CD14-positive monocyte (primary cell): ENCODE data around the gene TMEM244. TPM values are rescaled to one million over a fixed set of nuclear protein-coding genes. Genes with fewer than 3 reads are reported as not detected.

ENCODE experiments used
- DNase-seq, 3 donors: peaks; one replicate each; pipeline ENCODE4 v3.0.0-alpha.2; 2011 to 2022
- H2AFZ ChIP-seq: 2 replicates; pipeline ENCODE4 v1.6.0; 2012; ENCODE audit warnings: mild to moderate bottlenecking, low read depth, low read length, inconsistent platforms; ENCODE audit not compliant: insufficient read depth, poor library complexity, severe bottlenecking
- H3K27ac ChIP-seq, 2 donors: 1 replicate in 1 of 2; 2 replicates in 1 of 2; pipeline ENCODE4 v1.5.1; 2012 to 2013; ENCODE audit warnings: low read length in 2 of 2, control low read depth in 1 of 2, inconsistent platforms in 1 of 2, low read depth in 1 of 2, mild to moderate bottlenecking in 1 of 2
- H3K27me3 ChIP-seq, 2 donors: one replicate each; pipeline versions ENCODE4 v1.6.0 to v1.6.1; 2011 to 2013; ENCODE audit warnings: low read length in 2 of 2; ENCODE audit not compliant: control insufficient read depth in 2 of 2, insufficient read depth in 2 of 2
- H3K36me3 ChIP-seq, 2 donors: replicated peaks in 1 of 2; 1 replicate in 1 of 2; 2 replicates in 1 of 2; pipeline versions ENCODE4 v1.5.1 to v1.6.1; 2012 to 2013; ENCODE audit warnings: low read length in 2 of 2, control low read depth in 1 of 2, inconsistent platforms in 1 of 2, mild to moderate bottlenecking in 1 of 2; ENCODE audit not compliant: insufficient read depth in 2 of 2, control insufficient read depth in 1 of 2
- H3K4me1 ChIP-seq, 2 donors: 1 replicate in 1 of 2; 2 replicates in 1 of 2; pipeline versions ENCODE4 v1.5.1 to v1.6.1; 2012 to 2013; ENCODE audit warnings: low read length in 2 of 2, control low read depth in 1 of 2, inconsistent platforms in 1 of 2, mild to moderate bottlenecking in 1 of 2, moderate library complexity in 1 of 2; ENCODE audit not compliant: insufficient read depth in 2 of 2, control insufficient read depth in 1 of 2
- H3K4me2 ChIP-seq: replicated peaks from 2 replicates; pipeline ENCODE3; 2012; ENCODE audit warnings: low read length, moderate library complexity, mild to moderate bottlenecking; ENCODE audit not compliant: poor library complexity, severe bottlenecking; ENCODE audit errors: extremely low read depth
- H3K4me3 ChIP-seq, 3 experiments: fragments of 200-600 bp in 1 of 3; sonication (generic) in 1 of 3; replicated peaks in 1 of 3; 1 replicate in 2 of 3; 2 replicates in 1 of 3; pipeline ENCODE4 v1.5.1; 2011 to 2013; ENCODE audit warnings: low read length in 3 of 3, mild to moderate bottlenecking in 3 of 3, control low read depth in 2 of 3, low read depth in 2 of 3, inconsistent platforms in 1 of 3, moderate library complexity in 1 of 3
- H3K79me2 ChIP-seq: 2 replicates; pipeline ENCODE4 v1.6.0; 2012; ENCODE audit warnings: mild to moderate bottlenecking, control low read depth, inconsistent platforms, low read length, moderate library complexity; ENCODE audit not compliant: insufficient read depth
- H3K9ac ChIP-seq: 2 replicates; pipeline ENCODE4 v1.6.0; 2017; ENCODE audit warnings: low read length, mild to moderate bottlenecking; ENCODE audit not compliant: insufficient read depth, poor library complexity, severe bottlenecking
- H3K9me3 ChIP-seq, 2 donors: replicated peaks in 1 of 2; 1 replicate in 1 of 2; 2 replicates in 1 of 2; pipeline versions ENCODE4 v1.5.1 to v1.6.1; 2012 to 2013; ENCODE audit warnings: low read length in 2 of 2, control low read depth in 1 of 2; ENCODE audit not compliant: control insufficient read depth in 1 of 2, insufficient read depth in 1 of 2
- H4K20me1 ChIP-seq: 2 replicates; pipeline ENCODE4 v1.6.0; 2012; ENCODE audit warnings: mild to moderate bottlenecking, low read length, control low read depth, moderate library complexity; ENCODE audit not compliant: insufficient read depth
- H3K27ac Mint-ChIP-seq, 7 donors: one replicate each; pipeline ENCODE4 v1.8.0; 2020; ENCODE audit warnings: mild to moderate bottlenecking in 7 of 7, mixed read lengths in 7 of 7, moderate library complexity in 6 of 7, inconsistent platforms in 2 of 7
- H3K27me3 Mint-ChIP-seq, 3 donors: one replicate each; pipeline ENCODE4 v1.8.0; 2021 to 2022; ENCODE audit warnings: low read depth in 3 of 3, mild to moderate bottlenecking in 3 of 3, mixed read lengths in 3 of 3, moderate library complexity in 3 of 3, inconsistent platforms in 1 of 3
- H3K36me3 Mint-ChIP-seq, 2 donors: one replicate each; pipeline ENCODE4 v1.8.0; 2020; ENCODE audit warnings: mixed read lengths in 2 of 2, inconsistent platforms in 1 of 2, mild to moderate bottlenecking in 1 of 2
- H3K4me1 Mint-ChIP-seq: one replicate; pipeline ENCODE4 v1.8.0; 2020; ENCODE audit warnings: mild to moderate bottlenecking, mixed read lengths
- H3K4me3 Mint-ChIP-seq, 2 donors: one replicate each; pipeline ENCODE4 v1.8.0; 2020; ENCODE audit warnings: mild to moderate bottlenecking in 2 of 2, mixed read lengths in 2 of 2, moderate library complexity in 1 of 2
- H3K9me3 Mint-ChIP-seq, 7 donors: one replicate each; pipeline ENCODE4 v1.8.0; 2020 to 2022; ENCODE audit warnings: mixed read lengths in 7 of 7, mild to moderate bottlenecking in 6 of 7, moderate library complexity in 6 of 7, inconsistent platforms in 2 of 7
- CTCF ChIP-seq: fragments of 200-600 bp; IDR thresholded peaks from one replicate; pipeline ENCODE4 v1.8.0; 2022; ENCODE audit warnings: antibody characterized with exemption, mild to moderate bottlenecking
- WGBS: methylation state at CpG from one replicate; pipeline ENCODE4 v1.1.5; 2013; ENCODE audit warnings: missing lambda C conversion rate; ENCODE audit not compliant: insufficient coverage; 5-methylcytosine and 5-hydroxymethylcytosine counted together
- intact Hi-C, 2 donors: fragments of 100-400 bp; cut with micrococcal nuclease; formaldehyde crosslinking; loops; one replicate each; pipeline versions ENCODE4 v1.15.0 to v1.15.1; 2023
- polyA plus RNA-seq, 3 donors: library from polyadenylated mRNA; depleted of rRNA in 1 of 3; unstranded in 2 of 3; stranded (reverse) in 1 of 3; fragments of 300-500 nt in 2 of 3; fragments of >200 nt in 1 of 3; fragmentation: Illumina TruSeq in 2 of 3; gene quantifications; 1 replicate in 2 of 3; 2 replicates in 1 of 3; pipeline ENCODE4 v1.2.3, GENCODE V29; 2012 to 2021

The TMEM244 gene
- polyA plus RNA-seq, 3 donors: not detected

GRCh38 chr6:129828229-129828628 lies 32.9 kb downstream of the TMEM244 start:
- intact Hi-C loops: no loop called here
- Mint-ChIP-seq H3K36me3 (no peaks in the 10 kb centered on the region), H3K27me3 (no peaks in the 10 kb centered on the region), H3K4me1 (no peaks in the 10 kb centered on the region), H3K9me3 (no peaks in the 10 kb centered on the region), H3K4me3 (no peak overlapping the region), H3K27ac (no peak overlapping the region)
- no peaks in the 10 kb centered on the region for H3K27me3 ChIP-seq
- WGBS: no CpG with 5 or more reads among the region's 3 CpGs
- no peak overlapping the region for H3K4me2 ChIP-seq
- H2AFZ ChIP-seq: no peak overlapping the region
- DNase-seq: no peak
- no peaks in the 10 kb centered on the region for H4K20me1 ChIP-seq
- TF ChIP-seq CTCF: no peak
- H3K79me2 ChIP-seq: no peaks in the 10 kb centered on the region
- no peak overlapping the region for H3K27ac ChIP-seq
- H3K9me3 ChIP-seq: no peaks in the 10 kb centered on the region
- H3K4me3 ChIP-seq: no peak overlapping the region
- H3K4me1 ChIP-seq: no peaks in the 10 kb centered on the region
- no peak overlapping the region for H3K9ac ChIP-seq
- no peaks in the 10 kb centered on the region for H3K36me3 ChIP-seq

- H3K4me3 Mint-ChIP-seq: no peak overlapping the region
- WGBS: 100% methylated on average over 1 of the region's 2 CpGs
- H4K20me1 ChIP-seq: no peaks in the 10 kb centered on the region
Measured at GRCh38 chr6:129818251-129818650, 42.9 kb downstream of the TMEM244 start.

More at GRCh38 chr6:129818251-129818650, 42.9 kb downstream of the TMEM244 start:
- no peaks in the 10 kb centered on the region for H3K27me3 ChIP-seq
- no peak overlapping the region for H3K4me3 ChIP-seq
- no peaks in the 10 kb centered on the region for H3K36me3 ChIP-seq
- no peak for TF ChIP-seq CTCF
- no peaks in the 10 kb centered on the region for H3K36me3 Mint-ChIP-seq
- no peaks in the 10 kb centered on the region for H3K4me1 ChIP-seq
- H3K27ac Mint-ChIP-seq: no peak overlapping the region
- H3K27me3 Mint-ChIP-seq: no peaks in the 10 kb centered on the region
- no peaks in the 10 kb centered on the region for H3K9me3 Mint-ChIP-seq
- H3K79me2 ChIP-seq: no peaks in the 10 kb centered on the region
- H3K4me2 ChIP-seq: no peak overlapping the region
- H3K9ac ChIP-seq: no peak overlapping the region
- no peaks in the 10 kb centered on the region for H3K4me1 Mint-ChIP-seq
- intact Hi-C loops: no loop called here
- DNase-seq: no peak
- H2AFZ ChIP-seq: no peak overlapping the region
- no peaks in the 10 kb centered on the region for H3K9me3 ChIP-seq
- H3K27ac ChIP-seq: no peak overlapping the region
